ENCODE data around the gene SLC7A8.

GRCh38 chr14:23181946-23182345, 1.5 kb downstream of the SLC7A8 start:
- TF ChIP-seq POLR2A (IDR thresholded peaks at IDR 0.05; ENCODE audit: low read length) (no peak), GATA1 (IDR thresholded peaks at IDR 0.05; ENCODE audit: low read depth, low read length) (no peak)
